Left ventricle myocardium inferior (tissue), 1 donor: ENCODE data around the gene ZNF674. TPM values are rescaled to one million over a fixed set of nuclear protein-coding genes. Genes with fewer than 3 reads are reported as not detected.

ENCODE experiments used
- DNase-seq: peaks from one replicate; pipeline ENCODE4 v3.0.0-alpha.2; 2020
- H3K27ac ChIP-seq: fragments of 200-600 bp; replicated peaks from 2 replicates; pipeline ENCODE4 v1.8.0; 2021
- H3K27me3 ChIP-seq: fragments of 200-600 bp; 2 replicates; pipeline ENCODE4 v1.8.0; 2021; ENCODE audit warnings: low read depth
- H3K36me3 ChIP-seq: fragments of 200-600 bp; 2 replicates; pipeline ENCODE4 v1.8.0; 2021
- H3K4me1 ChIP-seq: fragments of 200-600 bp; 2 replicates; pipeline ENCODE4 v1.8.0; 2021
- H3K4me3 ChIP-seq: fragments of 200-600 bp; 2 replicates; pipeline ENCODE4 v1.8.0; 2021; ENCODE audit warnings: mild to moderate bottlenecking, moderate library complexity
- H3K9me3 ChIP-seq: fragments of 200-600 bp; replicated peaks from 2 replicates; pipeline ENCODE4 v1.8.0; 2021
- intact Hi-C: fragments of 100-400 bp; cut with micrococcal nuclease; formaldehyde crosslinking; loops from one replicate; pipeline ENCODE4 v1.11.0; 2022
- total RNA-seq: library from RNA; stranded (reverse); fragmentation: NEBNext Ultra II Directional; extraction: Animal tissue kit (Norgen Biotek cat#: 25700); gene quantifications from one replicate; pipeline ENCODE4 v1.2.1, GENCODE V29; 2021
- TF ChIP-seq, protein P1 (sequence below): fragments of 200-600 bp; IDR thresholded peaks from 2 replicates; pipeline ENCODE4 v1.8.0; 2021; ENCODE audit warnings: antibody characterized with exemption, mild to moderate bottlenecking, borderline replicate concordance
- donor health status: DM: no; HTN: yes; CAD: no; lungs with severe emphysema.

ZNF674 gene
- total RNA-seq, 1 donor from 2014 or later, result 2.9 TPM

DNA sequence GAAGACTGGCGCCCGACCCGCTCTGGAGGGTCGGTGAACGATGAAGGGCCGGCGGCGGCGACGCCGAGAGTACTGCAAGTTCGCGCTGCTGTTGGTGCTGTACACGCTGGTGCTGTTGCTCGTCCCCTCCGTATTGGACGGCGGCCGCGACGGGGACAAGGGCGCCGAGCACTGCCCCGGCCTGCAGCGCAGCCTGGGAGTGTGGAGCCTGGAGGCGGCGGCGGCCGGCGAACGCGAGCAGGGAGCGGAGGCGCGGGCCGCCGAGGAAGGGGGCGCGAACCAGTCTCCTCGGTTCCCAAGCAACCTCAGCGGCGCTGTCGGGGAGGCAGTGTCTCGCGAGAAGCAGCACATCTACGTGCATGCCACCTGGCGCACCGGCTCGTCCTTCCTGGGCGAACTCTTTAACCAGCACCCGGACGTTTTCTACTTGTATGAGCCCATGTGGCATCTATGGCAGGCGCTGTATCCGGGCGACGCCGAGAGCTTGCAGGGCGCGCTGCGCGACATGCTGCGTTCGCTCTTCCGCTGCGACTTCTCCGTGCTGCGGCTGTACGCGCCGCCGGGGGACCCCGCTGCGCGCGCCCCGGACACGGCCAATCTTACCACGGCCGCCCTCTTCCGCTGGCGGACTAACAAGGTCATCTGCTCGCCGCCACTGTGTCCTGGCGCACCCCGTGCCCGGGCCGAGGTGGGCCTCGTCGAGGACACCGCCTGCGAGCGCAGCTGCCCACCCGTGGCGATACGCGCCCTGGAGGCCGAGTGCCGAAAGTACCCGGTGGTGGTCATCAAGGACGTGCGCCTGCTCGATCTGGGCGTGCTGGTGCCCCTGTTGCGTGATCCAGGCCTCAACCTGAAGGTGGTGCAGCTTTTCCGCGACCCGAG is 28.9 kb upstream of the ZNF674 start:
- TF ChIP-seq, protein P1, sequence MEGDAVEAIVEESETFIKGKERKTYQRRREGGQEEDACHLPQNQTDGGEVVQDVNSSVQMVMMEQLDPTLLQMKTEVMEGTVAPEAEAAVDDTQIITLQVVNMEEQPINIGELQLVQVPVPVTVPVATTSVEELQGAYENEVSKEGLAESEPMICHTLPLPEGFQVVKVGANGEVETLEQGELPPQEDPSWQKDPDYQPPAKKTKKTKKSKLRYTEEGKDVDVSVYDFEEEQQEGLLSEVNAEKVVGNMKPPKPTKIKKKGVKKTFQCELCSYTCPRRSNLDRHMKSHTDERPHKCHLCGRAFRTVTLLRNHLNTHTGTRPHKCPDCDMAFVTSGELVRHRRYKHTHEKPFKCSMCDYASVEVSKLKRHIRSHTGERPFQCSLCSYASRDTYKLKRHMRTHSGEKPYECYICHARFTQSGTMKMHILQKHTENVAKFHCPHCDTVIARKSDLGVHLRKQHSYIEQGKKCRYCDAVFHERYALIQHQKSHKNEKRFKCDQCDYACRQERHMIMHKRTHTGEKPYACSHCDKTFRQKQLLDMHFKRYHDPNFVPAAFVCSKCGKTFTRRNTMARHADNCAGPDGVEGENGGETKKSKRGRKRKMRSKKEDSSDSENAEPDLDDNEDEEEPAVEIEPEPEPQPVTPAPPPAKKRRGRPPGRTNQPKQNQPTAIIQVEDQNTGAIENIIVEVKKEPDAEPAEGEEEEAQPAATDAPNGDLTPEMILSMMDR, result no peak
- H3K4me1 ChIP-seq, result peaks cover 32% of the 10 kb centered on the region
- H3K4me3 ChIP-seq, result peak overlapping the region; percentile 82
- no peaks in the 10 kb centered on the region for H3K9me3 ChIP-seq
- DNase-seq, result peak; percentile 44
- peak overlapping the region; percentile 93 for H3K27ac ChIP-seq
- H3K27me3 ChIP-seq, result no peaks in the 10 kb centered on the region
- intact Hi-C loops, result loop anchor here (10.0 kb wide), 1 partner anchor 71 kb away; no protein-coding TSS in a partner anchor
- H3K36me3 ChIP-seq, result no peaks in the 10 kb centered on the region

DNA sequence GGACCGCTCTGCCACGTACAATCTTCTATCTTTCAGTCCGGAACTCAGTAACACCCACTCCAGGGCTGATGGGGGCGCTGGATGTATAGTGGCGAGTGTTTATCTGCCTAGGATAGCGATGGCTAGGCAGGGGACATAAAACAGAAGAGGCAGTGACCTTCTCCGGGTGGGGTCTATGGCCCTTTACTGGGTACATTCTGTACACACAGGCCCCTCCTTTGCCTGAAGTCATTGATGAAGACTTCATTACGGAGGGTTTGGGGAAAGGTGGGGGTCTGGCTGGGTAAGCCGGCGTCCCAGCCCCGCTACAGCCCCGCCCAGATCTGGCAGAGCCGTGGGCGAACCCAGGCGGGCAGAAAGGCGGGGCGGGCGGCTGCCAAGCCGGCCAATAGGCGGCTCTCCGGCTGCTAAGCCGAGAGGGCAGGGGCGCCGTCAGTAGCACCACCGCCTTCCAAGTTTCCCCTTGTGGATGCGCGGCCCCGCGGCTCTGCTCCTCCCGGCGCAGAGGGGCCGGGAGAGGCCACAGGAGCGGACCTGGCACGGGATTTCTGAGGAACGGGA is 28.2 kb upstream of the ZNF674 start, which contains the start of gene CHST7:
CHST7 (plus strand) TSS at position 435 of the 561 bp plus-strand sequence. CDS start 167 bp downstream, outside the sequence.
- peak within 1 kb of the TSS; percentile 82 for H3K4me3 ChIP-seq
- H3K9me3 ChIP-seq, result no peaks in the 10 kb centered on the region
- H3K27me3 ChIP-seq, result no peaks in the 10 kb centered on the region
- peaks cover 25% of the 10 kb centered on the region for H3K4me1 ChIP-seq
- peak within 1 kb of the TSS; percentile 93 for H3K27ac ChIP-seq
- intact Hi-C loops, result loop anchor here (10.0 kb wide), 1 partner anchor 71 kb away; no protein-coding TSS in a partner anchor
- H3K36me3 ChIP-seq, result no peaks in the 10 kb centered on the region
- TF ChIP-seq, protein P1, result peak; percentile 41
- peak; percentile 81 for DNase-seq

DNA sequence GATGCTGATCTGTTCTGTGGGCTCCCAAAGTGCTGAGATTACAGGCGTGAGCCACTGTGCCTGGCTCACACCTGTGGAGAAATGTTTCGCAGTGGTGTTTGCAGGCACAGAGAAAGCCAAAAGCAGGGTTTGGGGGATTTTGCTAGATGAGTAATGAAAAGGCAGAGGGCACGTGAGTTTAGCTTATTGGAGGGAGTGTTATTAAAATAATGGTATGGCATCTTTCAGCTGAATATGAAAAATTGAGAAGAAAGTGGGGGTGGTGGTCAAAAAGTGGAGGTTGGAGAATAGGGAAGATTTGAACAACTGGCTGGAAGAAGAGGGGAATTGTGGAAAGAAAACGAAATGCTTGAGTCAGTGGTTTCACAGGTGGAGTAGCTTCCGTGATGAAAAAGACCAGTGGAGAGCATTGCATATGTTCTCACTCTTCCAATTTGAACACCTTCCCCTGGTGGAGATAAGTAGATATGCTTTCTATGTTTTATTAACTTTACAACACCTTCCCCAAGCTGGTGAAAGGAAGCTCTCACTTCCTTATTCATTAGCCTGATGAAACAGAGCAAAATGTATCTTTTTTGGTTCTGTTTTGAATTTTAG is 27.2 kb upstream of the ZNF674 start:
- Histone ChIP-seq H3K36me3 (no peaks in the 10 kb centered on the region), H3K9me3 (no peaks in the 10 kb centered on the region), H3K27ac (peak overlapping the region; percentile 93), H3K4me1 (peaks cover 15% of the 10 kb centered on the region), H3K4me3 (no peak overlapping the region), H3K27me3 (no peaks in the 10 kb centered on the region)
- intact Hi-C loops, result loop anchor here (10.0 kb wide), 1 partner anchor 72 kb away; no protein-coding TSS in a partner anchor
- TF ChIP-seq, protein P1, result no peak
- no peak for DNase-seq

DNA sequence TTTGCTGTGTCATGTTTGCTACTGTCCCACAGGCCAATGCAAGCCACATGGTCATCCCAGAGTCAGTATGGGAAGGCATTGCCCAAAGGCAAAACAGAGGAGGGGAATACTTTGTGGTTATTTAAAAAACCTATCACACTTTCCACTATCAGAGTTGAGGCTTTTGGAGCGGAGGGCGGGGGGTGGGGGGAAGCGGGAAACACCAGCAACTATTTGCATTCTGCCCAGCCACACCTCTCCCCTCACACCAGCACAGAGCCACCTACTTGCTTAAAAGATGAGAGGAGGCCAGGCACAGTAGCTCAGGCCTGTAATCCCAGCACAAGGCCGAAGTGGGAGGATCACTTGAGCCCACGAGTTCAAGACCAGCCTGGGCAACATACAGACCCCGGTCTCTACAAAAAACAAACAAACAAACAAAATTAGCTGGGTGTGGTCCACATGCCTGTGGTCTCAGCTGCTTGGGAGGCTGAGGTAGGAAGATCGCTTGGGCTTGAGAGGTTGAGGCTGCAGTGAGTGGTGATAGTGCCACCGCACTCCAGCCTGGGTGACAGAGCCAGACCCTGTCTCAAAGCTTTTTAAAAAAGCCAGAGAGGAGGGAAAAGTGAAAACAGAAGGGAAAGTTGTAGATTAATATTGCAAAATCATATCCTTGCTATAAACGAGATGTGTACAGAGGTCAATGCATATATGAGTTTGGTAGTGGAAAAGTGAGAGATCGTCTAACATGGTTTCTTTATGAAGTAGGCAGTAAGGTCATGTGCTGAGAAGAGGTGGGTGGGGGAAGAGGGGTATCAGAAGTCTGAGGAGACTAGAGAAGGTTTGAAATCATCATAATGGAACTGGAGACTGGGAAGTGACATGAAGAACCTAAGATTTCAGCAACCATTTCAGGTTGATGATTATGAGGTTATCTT is 26.5 kb upstream of the ZNF674 start:
- Histone ChIP-seq H3K27ac (no peak overlapping the region), H3K27me3 (no peaks in the 10 kb centered on the region), H3K4me3 (no peak overlapping the region), H3K36me3 (no peaks in the 10 kb centered on the region), H3K9me3 (no peaks in the 10 kb centered on the region), H3K4me1 (peaks cover 8% of the 10 kb centered on the region)
- intact Hi-C loops, result loop anchor here (10.0 kb wide), 1 partner anchor 73 kb away; no protein-coding TSS in a partner anchor
- TF ChIP-seq, protein P1, result no peak
- no peak for DNase-seq

DNA sequence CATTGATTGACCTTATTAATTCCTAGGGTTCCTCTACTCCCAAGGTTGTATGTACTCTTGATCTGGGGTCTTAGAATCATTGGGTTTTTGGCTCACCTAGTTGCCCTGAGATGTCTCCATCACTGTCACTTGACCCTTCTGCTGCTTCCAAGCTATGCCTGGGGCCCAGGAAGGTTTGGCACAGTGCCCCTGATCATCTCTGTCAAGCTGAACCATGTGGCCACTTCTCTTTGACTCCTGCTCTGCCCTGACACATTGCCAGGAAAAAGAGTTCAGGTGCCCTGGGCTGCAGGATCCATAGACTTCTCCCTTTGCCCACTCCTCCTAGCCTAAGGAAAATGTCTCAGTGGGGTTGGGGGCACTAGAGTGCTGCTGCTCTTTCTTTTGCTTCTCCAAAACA is 24.4 kb upstream of the ZNF674 start:
- H3K9me3 ChIP-seq, result no peaks in the 10 kb centered on the region
- TF ChIP-seq, protein P1, result no peak
- peak overlapping the region; percentile 33 for H3K27ac ChIP-seq
- H3K4me1 ChIP-seq, result peaks cover 6% of the 10 kb centered on the region
- intact Hi-C loops, result loop anchor here (10.0 kb wide), 1 partner anchor 75 kb away; no protein-coding TSS in a partner anchor
- no peaks in the 10 kb centered on the region for H3K36me3 ChIP-seq
- DNase-seq, result peak; percentile 30
- H3K4me3 ChIP-seq, result no peak overlapping the region
- no peaks in the 10 kb centered on the region for H3K27me3 ChIP-seq
